ENCODE measurements around the gene MAGOHB.

Gene MAGOHB

DNA sequence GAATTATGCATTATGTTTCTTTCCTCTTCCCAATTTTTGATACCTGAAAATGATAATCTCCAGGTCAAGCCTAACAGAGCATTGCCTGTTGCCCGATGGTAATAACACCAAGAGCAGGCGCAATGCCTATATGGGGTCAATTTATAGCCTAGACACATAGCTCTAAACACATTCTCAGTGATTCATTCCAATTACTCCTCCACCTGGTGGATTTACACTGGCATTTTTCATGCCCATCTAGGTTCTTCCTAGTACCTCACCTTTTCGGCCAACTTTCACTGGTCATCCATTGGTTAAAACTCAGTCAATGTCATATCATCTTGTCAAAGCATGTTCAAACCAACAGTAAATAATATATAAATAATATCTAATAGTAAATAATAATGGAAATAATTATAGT lies 54.6 kb downstream of the MAGOHB start:
- H3K27me3 ChIP-seq (ENCODE audit: control insufficient read depth in 1 of 2, insufficient read depth in 2 of 2, low read length in 2 of 2), result peaks cover 0 to 3% of the 10 kb centered on the region in 2 donors
- no peak overlapping the region for H3K27ac ChIP-seq (ENCODE audit: low read depth, low read length)
- H3K4me1 ChIP-seq (ENCODE audit: control insufficient read depth in 1 of 2, insufficient read depth in 2 of 2, low read length in 2 of 2), result no peaks in the 10 kb centered on the region
- H3K36me3 ChIP-seq (ENCODE audit: control insufficient read depth in 1 of 2, insufficient read depth in 2 of 2, low read length in 2 of 2), result no peaks in the 10 kb centered on the region
- H3K9ac ChIP-seq (ENCODE audit: low read depth in 1 of 2, low read length in 2 of 2), result no peak overlapping the region
- H3K9me3 ChIP-seq (ENCODE audit: control insufficient read depth in 1 of 2, low read length in 2 of 2), result no peaks in the 10 kb centered on the region
- H3K4me3 ChIP-seq (ENCODE audit: low read depth in 1 of 2, low read length in 2 of 2), result no peak overlapping the region

- Histone ChIP-seq H3K27ac (ENCODE audit: low read depth, low read length) (no peak overlapping the region), H3K9me3 (ENCODE audit: control insufficient read depth in 1 of 2, low read length in 2 of 2) (no peaks in the 10 kb centered on the region), H3K9ac (ENCODE audit: low read depth in 1 of 2, low read length in 2 of 2) (no peak overlapping the region), H3K4me1 (ENCODE audit: control insufficient read depth in 1 of 2, insufficient read depth in 2 of 2, low read length in 2 of 2) (no peaks in the 10 kb centered on the region), H3K36me3 (ENCODE audit: control insufficient read depth in 1 of 2, insufficient read depth in 2 of 2, low read length in 2 of 2) (no peaks in the 10 kb centered on the region), H3K4me3 (ENCODE audit: low read depth in 1 of 2, low read length in 2 of 2) (no peak overlapping the region), H3K27me3 (ENCODE audit: control insufficient read depth in 1 of 2, insufficient read depth in 2 of 2, low read length in 2 of 2) (peaks cover 0 to 3% of the 10 kb centered on the region in 2 donors)
Observed at GRCh38 chr12:10558301-10558700, 55.1 kb downstream of the MAGOHB start.

GRCh38 chr12:10557766-10558165 lies 55.6 kb downstream of the MAGOHB start:
- no peaks in the 10 kb centered on the region for H3K4me1 ChIP-seq (ENCODE audit: control insufficient read depth in 1 of 2, insufficient read depth in 2 of 2, low read length in 2 of 2)
- H3K9ac ChIP-seq (ENCODE audit: low read depth in 1 of 2, low read length in 2 of 2), result no peak overlapping the region
- no peak overlapping the region for H3K27ac ChIP-seq (ENCODE audit: low read depth, low read length)
- H3K36me3 ChIP-seq (ENCODE audit: control insufficient read depth in 1 of 2, insufficient read depth in 2 of 2, low read length in 2 of 2), result no peaks in the 10 kb centered on the region
- H3K4me3 ChIP-seq (ENCODE audit: low read depth in 1 of 2, low read length in 2 of 2), result no peak overlapping the region
- H3K27me3 ChIP-seq (ENCODE audit: control insufficient read depth in 1 of 2, insufficient read depth in 2 of 2, low read length in 2 of 2), result peaks cover 0 to 3% of the 10 kb centered on the region in 2 donors
- no peaks in the 10 kb centered on the region for H3K9me3 ChIP-seq (ENCODE audit: control insufficient read depth in 1 of 2, low read length in 2 of 2)

DNA sequence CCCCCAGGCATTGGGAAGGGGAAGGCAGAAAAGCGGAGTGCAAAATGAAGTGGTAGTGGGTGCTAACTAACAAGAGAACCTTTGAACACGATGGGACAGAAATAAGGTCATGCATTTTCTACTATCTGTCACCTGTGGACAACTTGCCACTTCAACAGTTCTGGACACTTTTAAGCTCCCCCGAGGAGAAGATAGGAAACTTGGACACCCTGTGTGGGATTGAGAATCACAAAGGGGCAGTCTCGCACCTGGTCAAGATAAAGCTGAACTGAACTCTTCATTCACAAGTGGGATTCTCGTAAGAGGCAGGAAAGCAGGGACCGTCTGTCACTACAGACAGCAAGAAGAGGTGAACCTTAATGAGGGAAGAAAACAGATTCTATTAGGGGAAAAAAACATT lies 56.1 kb downstream of the MAGOHB start:
- H3K9me3 ChIP-seq (ENCODE audit: control insufficient read depth in 1 of 2, low read length in 2 of 2), result no peaks in the 10 kb centered on the region
- no peaks in the 10 kb centered on the region for H3K4me1 ChIP-seq (ENCODE audit: control insufficient read depth in 1 of 2, insufficient read depth in 2 of 2, low read length in 2 of 2)
- H3K9ac ChIP-seq (ENCODE audit: low read depth in 1 of 2, low read length in 2 of 2), result no peak overlapping the region
- peaks cover 0 to 3% of the 10 kb centered on the region in 2 donors for H3K27me3 ChIP-seq (ENCODE audit: control insufficient read depth in 1 of 2, insufficient read depth in 2 of 2, low read length in 2 of 2)
- no peak overlapping the region for H3K4me3 ChIP-seq (ENCODE audit: low read depth in 1 of 2, low read length in 2 of 2)
- H3K27ac ChIP-seq (ENCODE audit: low read depth, low read length), result no peak overlapping the region
- no peaks in the 10 kb centered on the region for H3K36me3 ChIP-seq (ENCODE audit: control insufficient read depth in 1 of 2, insufficient read depth in 2 of 2, low read length in 2 of 2)

DNA sequence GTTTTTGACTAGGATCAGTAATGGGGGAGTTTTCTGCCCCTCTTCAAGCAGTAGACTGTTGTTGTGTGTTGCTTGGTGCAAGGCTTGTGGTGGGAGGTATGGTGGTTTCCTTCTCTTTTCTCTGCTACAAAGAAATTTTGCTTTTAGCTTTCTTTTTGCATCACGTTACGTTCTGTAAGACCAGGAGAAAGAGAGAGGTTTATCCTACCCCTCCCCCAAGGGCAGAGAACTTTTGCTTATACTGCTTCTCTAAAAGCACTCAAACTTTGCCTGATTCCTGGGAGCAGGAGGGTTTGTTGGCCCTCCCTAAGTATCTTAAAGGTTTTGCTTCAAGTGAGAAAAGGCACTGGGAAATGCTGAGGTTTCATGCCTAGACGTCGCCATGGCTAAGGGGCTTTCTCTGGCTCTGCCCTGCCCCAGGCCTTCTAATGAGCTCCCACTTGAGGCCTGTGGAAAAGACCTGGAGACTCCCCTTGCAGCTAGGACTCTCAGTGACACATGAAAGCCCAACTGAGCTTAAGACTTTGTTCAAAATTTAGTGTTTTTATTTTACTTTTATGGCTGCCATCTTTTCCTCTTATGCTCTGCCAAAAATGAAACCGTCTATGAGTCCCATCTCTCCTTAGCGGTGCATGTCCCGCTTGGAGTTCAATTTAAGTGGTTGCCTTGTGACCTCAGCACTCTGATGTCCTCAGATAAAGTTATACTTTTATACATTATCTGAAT lies 58.5 kb downstream of the MAGOHB start:
- peaks cover 0 to 3% of the 10 kb centered on the region in 2 donors for H3K27me3 ChIP-seq (ENCODE audit: control insufficient read depth in 1 of 2, insufficient read depth in 2 of 2, low read length in 2 of 2)
- H3K4me1 ChIP-seq (ENCODE audit: control insufficient read depth in 1 of 2, insufficient read depth in 2 of 2, low read length in 2 of 2), result no peaks in the 10 kb centered on the region
- H3K9ac ChIP-seq (ENCODE audit: low read depth in 1 of 2, low read length in 2 of 2), result no peak overlapping the region
- H3K9me3 ChIP-seq (ENCODE audit: control insufficient read depth in 1 of 2, low read length in 2 of 2), result no peaks in the 10 kb centered on the region
- H3K36me3 ChIP-seq (ENCODE audit: control insufficient read depth in 1 of 2, insufficient read depth in 2 of 2, low read length in 2 of 2), result no peaks in the 10 kb centered on the region
- no peak overlapping the region for H3K27ac ChIP-seq (ENCODE audit: low read depth, low read length)
- no peak overlapping the region for H3K4me3 ChIP-seq (ENCODE audit: low read depth in 1 of 2, low read length in 2 of 2)

DNA sequence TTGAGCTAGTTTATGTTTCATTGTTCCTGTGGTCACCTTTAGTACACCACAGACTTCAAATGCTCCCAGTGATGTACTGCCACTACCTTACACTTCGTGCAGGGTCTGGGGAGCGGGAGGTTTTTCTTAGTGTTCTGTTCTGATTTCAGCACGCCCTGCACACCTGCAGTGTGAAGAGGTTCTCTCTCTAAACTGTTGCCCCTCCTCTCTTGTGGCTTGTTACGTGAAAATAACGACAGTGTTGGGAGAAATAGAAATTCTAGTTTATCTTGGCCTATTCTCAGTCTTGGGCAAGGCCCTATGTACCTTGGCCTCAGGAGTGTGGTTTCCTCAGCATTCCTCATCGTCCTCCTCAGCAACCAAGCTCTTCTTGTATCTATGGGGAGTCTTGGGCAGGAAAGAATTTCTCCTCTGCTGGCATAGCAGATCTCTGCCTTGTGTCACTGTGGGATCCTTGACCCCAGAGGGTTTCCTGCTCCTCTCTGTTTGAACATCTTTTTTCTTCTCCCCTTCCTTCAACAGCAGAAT lies 59.1 kb downstream of the MAGOHB start:
- Histone ChIP-seq H3K9ac (ENCODE audit: low read depth in 1 of 2, low read length in 2 of 2) (no peak overlapping the region), H3K4me1 (ENCODE audit: control insufficient read depth in 1 of 2, insufficient read depth in 2 of 2, low read length in 2 of 2) (no peaks in the 10 kb centered on the region), H3K4me3 (ENCODE audit: low read depth in 1 of 2, low read length in 2 of 2) (no peak overlapping the region), H3K27me3 (ENCODE audit: control insufficient read depth in 1 of 2, insufficient read depth in 2 of 2, low read length in 2 of 2) (peaks cover 0 to 3% of the 10 kb centered on the region in 2 donors), H3K27ac (ENCODE audit: low read depth, low read length) (no peak overlapping the region), H3K36me3 (ENCODE audit: control insufficient read depth in 1 of 2, insufficient read depth in 2 of 2, low read length in 2 of 2) (no peaks in the 10 kb centered on the region), H3K9me3 (ENCODE audit: control insufficient read depth in 1 of 2, low read length in 2 of 2) (no peaks in the 10 kb centered on the region)

Data from duodenal mucosa (tissue), 2 donors.